Thoracic aorta (tissue), 2 donors: ENCODE data around the gene JAG1. TPM values are rescaled to one million over a fixed set of nuclear protein-coding genes. Genes with fewer than 3 reads are reported as not detected.
"Not testable (repeated sequence)": the region's sequence is repeated elsewhere in the genome, so short reads cannot be mapped to it uniquely, and the experiment has no call there.

ENCODE experiments used
- ATAC-seq: fragments of 150-250 bp; one replicate; pipeline ENCODE4 v1.8.0; 2017; ENCODE audit warnings: low read depth; ENCODE audit not compliant: insufficient number of reproducible peaks, low FRiP score
- DNase-seq: peaks from one replicate; pipeline ENCODE4 v3.0.0-alpha.2; 2020; ENCODE audit warnings: low spot score
- H3K27ac ChIP-seq, 2 donors: fragments of 200-600 bp; sonication (generic); 1 replicate in 1 of 2; 2 replicates in 1 of 2; pipeline ENCODE4 v1.5.1; 2016; ENCODE audit warnings: mild to moderate bottlenecking in 2 of 2, moderate library complexity in 2 of 2
- H3K27me3 ChIP-seq: fragments of 200-600 bp; sonication (generic); replicated peaks from 2 replicates; pipeline ENCODE4 v1.6.0; 2016; ENCODE audit warnings: mild to moderate bottlenecking; ENCODE audit not compliant: insufficient read depth
- H3K36me3 ChIP-seq: fragments of 200-600 bp; sonication (generic); one replicate; pipeline ENCODE4 v1.5.1; 2016
- H3K4me1 ChIP-seq, 2 donors: fragments of 200-600 bp; sonication (generic); 1 replicate in 1 of 2; 2 replicates in 1 of 2; pipeline versions ENCODE4 v1.5.1 to v1.6.0; 2016; ENCODE audit warnings: low read depth in 2 of 2, mild to moderate bottlenecking in 1 of 2; ENCODE audit not compliant: control insufficient read depth in 1 of 2
- H3K4me3 ChIP-seq: fragments of 200-600 bp; sonication (generic); 2 replicates; pipeline ENCODE4 v1.5.1; 2016; ENCODE audit warnings: mild to moderate bottlenecking
- H3K9me3 ChIP-seq: fragments of 200-600 bp; sonication (generic); 2 replicates; pipeline ENCODE4 v1.5.1; 2016
- CTCF ChIP-seq: fragments of 200-600 bp; sonication (generic); IDR thresholded peaks from one replicate; pipeline ENCODE4 v1.5.1; 2019; ENCODE audit warnings: antibody characterized with exemption
- total RNA-seq, 2 donors: library from RNA; depleted of rRNA; stranded (reverse); fragments of >200 nt; gene quantifications; one replicate each; pipeline versions ENCODE4 v1.1.0 to v1.2.3, GENCODE V29; 2016

The JAG1 gene
- total RNA-seq, 2 donors from 2014 or later, result 237 to 253 TPM

GRCh38 chr20:10595985-10596384 lies 77.8 kb downstream of the JAG1 start:
- Histone ChIP-seq H3K27ac (peak overlapping the region in 1 of 2 donors; percentile 86), H3K27me3 (no peaks in the 10 kb centered on the region), H3K4me3 (no peak overlapping the region), H3K4me1 (peaks cover 28 to 63% of the 10 kb centered on the region in 2 donors), H3K36me3 (no peaks in the 10 kb centered on the region), H3K9me3 (no peaks in the 10 kb centered on the region)
- ATAC-seq, result no peak
- no peak for DNase-seq
- TF ChIP-seq CTCF, result no peak

- TF ChIP-seq CTCF, result no peak
- no peaks in the 10 kb centered on the region for H3K27me3 ChIP-seq
- peak overlapping the region; percentile 80 to 86 for H3K27ac ChIP-seq
- no peaks in the 10 kb centered on the region for H3K9me3 ChIP-seq
- peaks cover 36 to 70% of the 10 kb centered on the region in 2 donors for H3K4me1 ChIP-seq
- ATAC-seq (no peak), DNase-seq (no peak)
- no peak overlapping the region for H3K4me3 ChIP-seq
- no peaks in the 10 kb centered on the region for H3K36me3 ChIP-seq
These were observed 78.5 kb downstream of the JAG1 start for GRCh38 chr20:10595266-10595665.

- Histone ChIP-seq H3K9me3 (no peaks in the 10 kb centered on the region), H3K36me3 (no peaks in the 10 kb centered on the region), H3K4me1 (peaks cover 37 to 73% of the 10 kb centered on the region in 2 donors), H3K4me3 (no peak overlapping the region), H3K27ac (peak overlapping the region; percentile 80 to 86), H3K27me3 (no peaks in the 10 kb centered on the region)
- DNase-seq (no peak), ATAC-seq (no peak)
- TF ChIP-seq CTCF, result no peak
These were observed 79.4 kb downstream of the JAG1 start for GRCh38 chr20:10594296-10594868.

- Histone ChIP-seq H3K9me3 (no peaks in the 10 kb centered on the region), H3K27ac (peak overlapping the region; percentile 80 to 86), H3K36me3 (no peaks in the 10 kb centered on the region), H3K4me3 (no peak overlapping the region), H3K27me3 (no peaks in the 10 kb centered on the region), H3K4me1 (peaks cover 41 to 89% of the 10 kb centered on the region in 2 donors)
- no peak for TF ChIP-seq CTCF
- DNase-seq (no peak), ATAC-seq (peak; percentile 71)
These were observed 81.8 kb downstream of the JAG1 start for GRCh38 chr20:10591946-10592521.

GRCh38 chr20:10590950-10591671 lies 82.7 kb downstream of the JAG1 start:
- TF ChIP-seq CTCF, result no peak
- H3K4me1 ChIP-seq, result peaks cover 37 to 91% of the 10 kb centered on the region in 2 donors
- H3K27me3 ChIP-seq, result no peaks in the 10 kb centered on the region
- no peaks in the 10 kb centered on the region for H3K36me3 ChIP-seq
- ATAC-seq (no peak), DNase-seq (no peak)
- H3K9me3 ChIP-seq, result no peaks in the 10 kb centered on the region
- H3K4me3 ChIP-seq, result no peak overlapping the region
- peak overlapping the region; percentile 75 to 80 for H3K27ac ChIP-seq

- peak overlapping the region; percentile 75 to 80 for H3K27ac ChIP-seq
- not testable (repeated sequence) for H3K9me3 ChIP-seq
These were observed 83.4 kb downstream of the JAG1 start for GRCh38 chr20:10590446-10590845.

More at GRCh38 chr20:10590446-10590845, 83.4 kb downstream of the JAG1 start:
- peaks cover 37 to 91% of the 10 kb centered on the region in 2 donors for H3K4me1 ChIP-seq
- DNase-seq, H3K27me3 ChIP-seq, ATAC-seq, H3K36me3 ChIP-seq, H3K4me3 ChIP-seq: not testable (repeated sequence)
